NT2/D1 (cell line): ENCODE results near the gene C3orf80.
"Not testable (repeated sequence)": the region's sequence is repeated elsewhere in the genome, so short reads cannot be mapped to it uniquely, and the experiment has no call there.

ENCODE experiments used
- DNase-seq: peaks from one replicate; pipeline ENCODE4 v3.0.0-alpha.2; 2011; ENCODE audit warnings: low read depth, low spot score
- H3K27me3 ChIP-seq: 2 replicates; pipeline ENCODE4 v1.6.0; 2011; ENCODE audit warnings: mild to moderate bottlenecking; ENCODE audit not compliant: insufficient read length, insufficient read depth
- H3K36me3 ChIP-seq: 2 replicates; pipeline ENCODE4 v1.6.1; 2011; ENCODE audit warnings: mild to moderate bottlenecking, low read length, mixed read lengths; ENCODE audit not compliant: insufficient read depth, insufficient read length
- H3K4me1 ChIP-seq: 2 replicates; pipeline ENCODE4 v1.5.1; 2011; ENCODE audit not compliant: insufficient read depth, insufficient read length
- H3K4me3 ChIP-seq: 2 replicates; pipeline ENCODE4 v1.5.1; 2011; ENCODE audit warnings: low read depth; ENCODE audit not compliant: insufficient read length
- H3K9ac ChIP-seq: 2 replicates; pipeline ENCODE4 v1.6.0; 2011; ENCODE audit warnings: low read depth; ENCODE audit not compliant: insufficient read length
- H3K9me3 ChIP-seq: 2 replicates; pipeline ENCODE4 v1.5.1; 2011; ENCODE audit warnings: mild to moderate bottlenecking, low read length; ENCODE audit not compliant: insufficient read depth
- SUZ12 ChIP-seq: IDR thresholded peaks from 2 replicates; pipeline ENCODE4 v1.6.1; 2011; ENCODE audit not compliant: insufficient read length, insufficient read depth; ENCODE audit errors: extremely low read depth
- YY1 ChIP-seq: IDR thresholded peaks from 2 replicates; pipeline ENCODE4 v1.6.1; 2011; ENCODE audit not compliant: insufficient read length, insufficient read depth
- ZNF274 ChIP-seq: IDR thresholded peaks from 2 replicates; pipeline ENCODE4 v1.6.1; 2011; ENCODE audit warnings: mild to moderate bottlenecking, low read depth, low read length

The C3orf80 gene

DNA sequence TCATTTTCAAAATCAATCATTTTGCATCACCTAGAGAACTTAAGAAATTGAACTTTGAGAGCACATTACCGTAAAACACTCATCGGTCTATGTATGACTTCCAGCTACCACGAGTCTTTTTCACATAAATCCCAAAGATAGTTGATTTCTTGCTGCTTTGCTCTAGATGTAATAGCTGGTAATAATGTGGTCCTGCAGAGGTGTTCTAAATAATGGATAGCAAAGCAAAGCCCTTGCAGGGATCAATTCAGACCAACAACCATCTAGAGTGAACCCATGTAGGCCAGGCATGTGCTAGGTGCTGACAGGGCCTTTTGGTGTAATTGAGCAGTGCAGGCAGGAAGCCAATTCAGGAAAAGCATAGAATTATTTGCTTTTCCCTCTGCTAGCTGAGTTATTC is 26.1 kb upstream of the C3orf80 start:
- no peaks in the 10 kb centered on the region for H3K36me3 ChIP-seq
- TF ChIP-seq SUZ12 (no peak), ZNF274 (no peak), YY1 (no peak)
- no peak overlapping the region for H3K4me3 ChIP-seq
- no peak overlapping the region for H3K9ac ChIP-seq
- H3K27me3 ChIP-seq = no peaks in the 10 kb centered on the region
- H3K9me3 ChIP-seq = no peaks in the 10 kb centered on the region
- DNase-seq = no peak
- no peaks in the 10 kb centered on the region for H3K4me1 ChIP-seq

DNA sequence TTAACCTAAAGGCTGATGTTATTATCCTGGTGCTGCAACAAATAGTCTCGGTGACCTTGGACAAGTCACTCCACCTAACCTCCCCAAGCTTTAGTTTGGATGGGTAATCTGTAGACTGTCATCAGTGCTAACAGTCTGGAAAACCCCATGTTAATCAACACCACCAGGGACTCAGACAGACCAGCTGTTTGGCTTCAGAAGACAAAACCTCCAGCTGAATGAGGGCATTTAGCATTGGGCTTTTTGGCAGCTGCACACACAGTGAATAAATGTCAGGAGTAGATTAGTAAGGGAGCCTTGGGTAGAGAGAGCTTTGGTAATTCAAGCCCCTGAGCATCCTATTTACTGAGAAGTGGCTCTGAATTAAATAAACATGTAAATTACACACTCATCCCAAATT is 24.9 kb upstream of the C3orf80 start:
- Histone ChIP-seq H3K9me3 (no peaks in the 10 kb centered on the region), H3K27me3 (no peaks in the 10 kb centered on the region), H3K4me1 (no peaks in the 10 kb centered on the region), H3K9ac (no peak overlapping the region), H3K4me3 (no peak overlapping the region), H3K36me3 (no peaks in the 10 kb centered on the region)
- DNase-seq = no peak
- TF ChIP-seq YY1 (no peak), ZNF274 (no peak), SUZ12 (no peak)

DNA sequence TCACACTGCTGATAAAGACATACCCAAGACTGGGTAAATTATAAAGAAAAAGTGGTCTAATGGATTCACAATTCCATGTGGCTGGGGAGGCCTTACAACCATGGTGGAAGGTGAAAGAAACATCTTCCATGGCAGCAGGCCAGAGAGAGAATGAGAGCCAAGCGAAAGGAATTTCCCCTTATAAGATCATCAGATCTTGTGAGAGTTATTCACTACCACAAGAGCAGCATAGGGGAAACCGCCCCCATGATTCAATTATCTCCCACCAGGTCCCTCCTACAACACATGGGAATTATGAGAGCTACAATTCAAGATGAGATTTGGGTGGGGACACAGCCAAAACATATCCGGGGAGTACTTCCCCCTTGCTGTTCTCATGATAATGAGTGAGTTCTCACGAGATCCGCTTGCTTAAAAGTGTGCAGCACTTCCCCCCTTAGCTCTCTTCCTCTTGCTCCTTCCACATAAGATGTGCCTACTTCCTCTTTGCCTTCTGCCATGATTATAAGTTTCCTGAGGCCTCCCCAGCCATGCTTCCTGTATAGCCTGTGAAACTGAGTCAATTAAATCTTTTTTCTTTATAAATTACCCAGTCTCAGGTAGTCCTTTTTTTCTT is 20.7 kb upstream of the C3orf80 start:
- H3K4me1 ChIP-seq, H3K36me3 ChIP-seq, H3K9me3 ChIP-seq, DNase-seq, H3K4me3 ChIP-seq, H3K27me3 ChIP-seq, H3K9ac ChIP-seq: not testable (repeated sequence)

DNA sequence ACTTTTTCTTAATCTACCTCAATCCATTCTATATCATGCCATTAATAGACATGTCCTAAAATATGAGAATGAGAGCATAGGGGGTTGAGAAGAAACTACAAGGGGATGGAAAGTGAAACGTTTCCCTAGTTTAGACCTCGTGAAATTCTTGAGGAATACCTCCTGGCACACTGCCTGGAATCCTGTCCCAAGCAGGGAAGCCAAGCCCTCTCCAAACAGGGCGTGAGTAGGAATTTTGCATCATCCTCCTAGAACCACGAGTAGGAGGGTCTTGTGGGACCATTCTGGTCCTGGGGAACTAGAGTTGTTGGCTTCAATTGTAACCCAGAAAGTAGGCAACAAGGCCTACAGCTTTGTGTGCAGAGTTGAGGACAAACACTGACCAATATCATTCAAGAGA is 19.6 kb upstream of the C3orf80 start:
- Histone ChIP-seq H3K27me3 (no peaks in the 10 kb centered on the region), H3K36me3 (no peaks in the 10 kb centered on the region), H3K4me3 (no peak overlapping the region), H3K4me1 (no peaks in the 10 kb centered on the region), H3K9me3 (no peaks in the 10 kb centered on the region), H3K9ac (no peak overlapping the region)
- no peak for DNase-seq
- no peak for TF ChIP-seq SUZ12

DNA sequence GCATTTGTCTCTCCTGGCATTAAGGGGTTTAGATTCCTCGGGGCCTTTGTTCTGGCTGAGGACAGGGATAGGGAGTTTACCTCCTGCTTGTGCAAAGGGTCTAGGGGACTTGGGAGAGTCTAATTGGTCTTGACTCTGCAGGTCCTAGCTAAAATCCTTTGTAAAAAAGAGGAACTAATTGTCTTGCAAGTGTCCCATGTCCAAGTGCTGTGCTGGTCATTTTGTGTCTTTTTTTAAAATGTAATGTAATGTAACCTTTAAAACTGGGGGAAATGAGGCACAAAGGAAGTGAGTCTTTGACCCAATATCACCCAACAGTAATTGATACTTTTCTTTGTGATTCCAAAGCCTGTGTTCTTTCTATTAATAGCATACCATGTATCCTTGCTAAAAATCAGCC is 14.9 kb upstream of the C3orf80 start:
- TF ChIP-seq YY1 (no peak), SUZ12 (no peak), ZNF274 (no peak)
- H3K4me3 ChIP-seq = no peak overlapping the region
- H3K36me3 ChIP-seq = no peaks in the 10 kb centered on the region
- H3K9ac ChIP-seq = no peak overlapping the region
- H3K9me3 ChIP-seq = no peaks in the 10 kb centered on the region
- H3K4me1 ChIP-seq = no peaks in the 10 kb centered on the region
- no peak for DNase-seq
- H3K27me3 ChIP-seq = no peaks in the 10 kb centered on the region

DNA sequence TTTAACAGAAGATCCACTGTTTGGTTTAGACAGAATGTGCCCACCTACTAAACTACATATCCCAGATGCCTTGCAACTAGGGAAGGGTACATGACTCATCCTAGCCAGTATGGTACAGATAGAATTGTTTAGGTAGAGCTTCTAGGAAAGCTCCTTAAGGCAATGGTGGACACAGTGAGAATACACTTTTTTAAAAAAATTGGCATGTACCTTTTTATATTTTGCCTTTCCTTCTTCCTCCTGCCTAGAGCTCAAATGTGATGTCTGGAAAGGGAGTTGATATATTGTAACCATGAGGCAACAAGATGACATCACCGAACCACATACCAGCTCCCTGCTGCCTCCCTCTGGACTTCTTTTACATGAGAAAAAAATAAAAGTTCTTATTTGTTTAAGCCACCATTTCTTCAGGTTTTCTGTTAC is 14.4 kb upstream of the C3orf80 start:
- no peak for DNase-seq
- Histone ChIP-seq H3K9me3 (no peaks in the 10 kb centered on the region), H3K4me1 (no peaks in the 10 kb centered on the region), H3K27me3 (no peaks in the 10 kb centered on the region), H3K4me3 (no peak overlapping the region), H3K9ac (no peak overlapping the region), H3K36me3 (no peaks in the 10 kb centered on the region)
- TF ChIP-seq SUZ12 = no peak
- TF ChIP-seq YY1 = no peak
- TF ChIP-seq ZNF274 = no peak

DNA sequence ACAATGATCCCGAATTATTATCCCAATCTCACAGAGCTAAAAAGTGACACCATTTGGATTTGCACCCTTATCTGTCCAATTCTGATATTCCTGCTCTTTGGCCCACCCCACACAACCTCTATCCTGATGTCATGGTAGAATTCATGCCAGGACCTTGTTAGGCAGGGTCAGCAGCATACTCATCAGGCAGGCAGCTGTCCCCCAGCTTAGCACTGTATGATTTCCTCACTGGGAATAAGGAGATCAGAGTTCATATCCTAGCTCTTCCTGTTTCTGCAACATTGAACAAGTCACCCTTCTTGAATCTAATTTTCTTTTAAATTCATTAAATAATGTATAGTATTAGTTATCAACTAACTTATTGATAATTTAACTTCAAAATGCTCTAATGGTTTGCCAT is 12.0 kb upstream of the C3orf80 start:
- no peaks in the 10 kb centered on the region for H3K4me1 ChIP-seq
- no peak for TF ChIP-seq SUZ12
- no peak for TF ChIP-seq ZNF274
- TF ChIP-seq YY1 = no peak
- no peak overlapping the region for H3K4me3 ChIP-seq
- no peaks in the 10 kb centered on the region for H3K27me3 ChIP-seq
- no peaks in the 10 kb centered on the region for H3K36me3 ChIP-seq
- no peak overlapping the region for H3K9ac ChIP-seq
- no peaks in the 10 kb centered on the region for H3K9me3 ChIP-seq
- no peak for DNase-seq

DNA sequence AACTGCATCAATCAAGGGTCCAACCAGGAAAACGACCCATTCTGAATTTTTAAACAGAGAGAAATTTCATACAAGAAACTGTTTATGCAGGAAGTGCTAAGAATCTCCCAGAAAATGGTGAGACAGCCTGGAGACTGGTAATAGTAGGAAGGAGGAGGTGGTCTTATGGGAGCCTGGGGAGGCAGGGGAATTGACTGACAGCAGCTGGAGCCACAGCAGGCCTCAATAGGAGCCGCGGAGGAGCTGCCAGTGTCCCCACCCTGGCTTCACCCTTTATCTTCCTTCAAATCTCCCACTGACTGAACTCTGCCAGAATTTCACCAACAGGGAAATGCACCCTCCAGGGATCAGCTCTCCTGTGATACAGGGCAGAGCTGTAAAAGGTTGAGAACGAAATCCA is 7.5 kb upstream of the C3orf80 start:
- TF ChIP-seq YY1 (no peak), SUZ12 (no peak), ZNF274 (no peak)
- no peak overlapping the region for H3K4me3 ChIP-seq
- H3K4me1 ChIP-seq = no peaks in the 10 kb centered on the region
- no peaks in the 10 kb centered on the region for H3K9me3 ChIP-seq
- H3K36me3 ChIP-seq = no peaks in the 10 kb centered on the region
- no peak for DNase-seq
- H3K9ac ChIP-seq = no peak overlapping the region
- peaks cover 5% of the 10 kb centered on the region for H3K27me3 ChIP-seq
